SK-N-SH (cell line): ENCODE results near the gene RAB40A. TPM values are rescaled to one million over a fixed set of nuclear protein-coding genes. Genes with fewer than 3 reads are reported as not detected.

Experiments used
- CTCF ChIA-PET: fragments of 300-600, 350-600 bp; formaldehyde crosslinking; extraction: SDS; loops from one replicate; lab custom pipeline; 2021; lab: Yijun Ruan, JAX
- POLR2A ChIA-PET: fragments of 350-600 bp; sonication (Branson Sonifier 250); formaldehyde crosslinking; extraction: SDS; loops from one replicate; lab custom pipeline; 2020; ENCODE audit warnings: antibody characterized with exemption, inconsistent platforms; lab: Yijun Ruan, JAX
- DNase-seq: peaks from one replicate; pipeline ENCODE4 v3.0.0; 2012
- H2AFZ ChIP-seq: fragments of 200-600 bp; sonication (generic); 2 replicates; pipeline ENCODE4 v1.8.1; 2016; ENCODE audit warnings: antibody characterized with exemption, mild to moderate bottlenecking, low read depth
- H3F3A ChIP-seq: fragments of 200-600 bp; sonication (generic); replicated peaks from 2 replicates; pipeline ENCODE3; 2016; ENCODE audit warnings: antibody characterized with exemption, mild to moderate bottlenecking; ENCODE audit not compliant: insufficient read depth
- H3K27ac ChIP-seq, 2 experiments: fragments of 200-500 bp in 1 of 2; fragments of 200-600 bp in 1 of 2; sonication (Bioruptor generic) in 1 of 2; sonication (generic), shearing (Covaris generic) in 1 of 2; 2 replicates each; pipeline versions ENCODE4 v1.5.1 to v1.6.1; 2014 to 2016; ENCODE audit warnings: low read depth in 2 of 2, inconsistent platforms in 1 of 2, low read length in 1 of 2, mild to moderate bottlenecking in 1 of 2, mixed read lengths in 1 of 2
- H3K27me3 ChIP-seq: fragments of 200-600 bp; sonication (generic), shearing (Covaris generic); 2 replicates; pipeline ENCODE4 v1.6.1; 2016; ENCODE audit warnings: mixed run types; ENCODE audit not compliant: insufficient read depth
- H3K36me3 ChIP-seq, 2 experiments: fragments of 200-500 bp in 1 of 2; fragments of 200-600 bp in 1 of 2; sonication (Bioruptor generic) in 1 of 2; sonication (generic) in 1 of 2; replicated peaks in 1 of 2; 2 replicates each; pipeline versions ENCODE3 to v1.5.1; 2014 to 2016; ENCODE audit warnings: low read length in 1 of 2, mild to moderate bottlenecking in 1 of 2; ENCODE audit not compliant: insufficient read depth in 2 of 2, control insufficient read depth in 1 of 2
- H3K4me1 ChIP-seq, 2 experiments: fragments of 200-500 bp in 1 of 2; fragments of 200-600 bp in 1 of 2; sonication (Bioruptor generic) in 1 of 2; sonication (generic), shearing (Covaris generic) in 1 of 2; 2 replicates each; pipeline versions ENCODE4 v1.5.1 to v1.6.1; 2014 to 2016; ENCODE audit warnings: low read depth in 1 of 2, low read length in 1 of 2, mixed run types in 1 of 2; ENCODE audit not compliant: insufficient read depth in 2 of 2, control insufficient read depth in 1 of 2
- H3K4me2 ChIP-seq: fragments of 200-600 bp; sonication (generic), shearing (Covaris generic); 2 replicates; pipeline ENCODE4 v1.6.1; 2017; ENCODE audit warnings: mixed run types
- H3K4me3 ChIP-seq, 2 experiments: fragments of 200-500 bp in 1 of 2; fragments of 200-600 bp in 1 of 2; sonication (Bioruptor generic) in 1 of 2; sonication (generic), shearing (Covaris generic) in 1 of 2; 2 replicates each; pipeline versions ENCODE4 v1.5.1 to v1.8.1; 2014 to 2016; ENCODE audit warnings: low read depth in 2 of 2, inconsistent platforms in 1 of 2, low read length in 1 of 2, mild to moderate bottlenecking in 1 of 2, mixed read lengths in 1 of 2, moderate library complexity in 1 of 2
- H3K79me2 ChIP-seq: fragments of 200-600 bp; sonication (generic); 2 replicates; pipeline ENCODE4 v1.8.1; 2017; ENCODE audit warnings: mild to moderate bottlenecking; ENCODE audit not compliant: insufficient read depth
- H3K9ac ChIP-seq: fragments of 200-600 bp; sonication (generic); 2 replicates; pipeline ENCODE4 v1.6.1; 2017; ENCODE audit warnings: mixed run types
- H3K9me2 ChIP-seq: fragments of 200-600 bp; sonication (generic); 2 replicates; pipeline ENCODE4 v1.6.1; 2017; ENCODE audit warnings: mixed run types
- H3K9me3 ChIP-seq: fragments of 200-600 bp; sonication (generic); 2 replicates; pipeline ENCODE4 v1.6.1; 2017; ENCODE audit warnings: mixed run types, mild to moderate bottlenecking, moderate library complexity
- H4K20me1 ChIP-seq: fragments of 200-600 bp; sonication (generic); 2 replicates; pipeline ENCODE4 v1.6.1; 2017; ENCODE audit warnings: mild to moderate bottlenecking, mixed run types; ENCODE audit not compliant: insufficient read depth
- ELF1 ChIP-seq: IDR thresholded peaks from 2 replicates; pipeline ENCODE4 v1.4.0; 2012
- EP300 ChIP-seq, 2 experiments: IDR thresholded peaks; 2 replicates each; pipeline versions ENCODE4 v1.4.0 to v1.6.1; 2012; ENCODE audit warnings: borderline replicate concordance in 1 of 2, low read depth in 1 of 2, low read length in 1 of 2
- EZH2phosphoT487 ChIP-seq: fragments of 200-600 bp; sonication (generic); IDR thresholded peaks from 2 replicates; pipeline ENCODE4 v1.6.1; 2017; ENCODE audit warnings: low read depth, mixed run types, mild to moderate bottlenecking, antibody characterized with exemption, moderate library complexity, borderline replicate concordance
- FOSL2 ChIP-seq: IDR thresholded peaks from 2 replicates; pipeline ENCODE4 v1.4.0; 2012; ENCODE audit warnings: low read depth, mild to moderate bottlenecking, moderate library complexity, borderline replicate concordance
- FOXJ3 ChIP-seq: sonication (generic); formaldehyde crosslinking; IDR thresholded peaks from 2 replicates; pipeline ENCODE4 v1.5.1; 2020; ENCODE audit warnings: mild to moderate bottlenecking, missing genetic modification reagents
- FOXM1 ChIP-seq: IDR thresholded peaks from 2 replicates; pipeline ENCODE4 v1.4.0; 2012; ENCODE audit warnings: low read depth, mild to moderate bottlenecking
- GABPA ChIP-seq: IDR thresholded peaks from 2 replicates; pipeline ENCODE4 v1.4.0; 2012; ENCODE audit warnings: low read depth, mild to moderate bottlenecking
- GATA2 ChIP-seq: sonication (generic); formaldehyde crosslinking; IDR thresholded peaks from 2 replicates; pipeline ENCODE4 v1.5.0; 2020; ENCODE audit warnings: mild to moderate bottlenecking, missing genetic modification reagents
- IRF3 ChIP-seq: fragments of 150-350 bp; IDR thresholded peaks from 2 replicates; pipeline ENCODE4 v1.6.1; 2016; ENCODE audit warnings: mild to moderate bottlenecking, low read depth, low read length
- JUND ChIP-seq: IDR thresholded peaks from 2 replicates; pipeline ENCODE4 v1.4.0; 2012
- MEF2A ChIP-seq: IDR thresholded peaks from 2 replicates; pipeline ENCODE4 v1.4.0; 2012; ENCODE audit warnings: low read depth, borderline replicate concordance
- MXI1 ChIP-seq: IDR thresholded peaks from 2 replicates; pipeline ENCODE4 v1.6.1; 2012; ENCODE audit warnings: mild to moderate bottlenecking, low read depth, low read length, improper control_type of control experiment
- NFIC ChIP-seq: IDR thresholded peaks from 2 replicates; pipeline ENCODE4 v1.4.0; 2012; ENCODE audit warnings: borderline replicate concordance
- NRF1 ChIP-seq: IDR thresholded peaks from 2 replicates; pipeline ENCODE4 v1.6.1; 2012; ENCODE audit warnings: low read depth, mild to moderate bottlenecking, low read length
- PBX3 ChIP-seq: IDR thresholded peaks from 2 replicates; pipeline ENCODE4; 2012
- POLR2AphosphoS5 ChIP-seq: IDR thresholded peaks from 2 replicates; pipeline ENCODE4 v1.6.1; 2012; ENCODE audit warnings: low read depth, low read length
- RAD21 ChIP-seq: IDR thresholded peaks from 2 replicates; pipeline ENCODE4 v1.6.1; 2012; ENCODE audit warnings: mild to moderate bottlenecking, low read length
- RCOR1 ChIP-seq: fragments of 150-350 bp; IDR thresholded peaks from 2 replicates; pipeline ENCODE4 v1.6.1; 2017; ENCODE audit warnings: antibody characterized with exemption, low read length
- RFX5 ChIP-seq: IDR thresholded peaks from 2 replicates; pipeline ENCODE4 v1.6.1; 2012; ENCODE audit warnings: mild to moderate bottlenecking, improper control_type of control experiment, low read length
- SIN3A ChIP-seq: IDR thresholded peaks from 2 replicates; pipeline ENCODE4 v1.6.1; 2012; ENCODE audit warnings: low read depth, mild to moderate bottlenecking, low read length, moderate library complexity, borderline replicate concordance
- SMC3 ChIP-seq: IDR thresholded peaks from 2 replicates; pipeline ENCODE4 v1.6.1; 2012; ENCODE audit warnings: low read depth, low read length, improper control_type of control experiment
- TAF1 ChIP-seq: IDR thresholded peaks from 2 replicates; pipeline ENCODE4 v1.6.1; 2012; ENCODE audit warnings: low read depth, mild to moderate bottlenecking, low read length, moderate library complexity, borderline replicate concordance
- TCF12 ChIP-seq: IDR thresholded peaks from 2 replicates; pipeline ENCODE4 v1.4.0; 2012
- TEAD4 ChIP-seq: IDR thresholded peaks from 2 replicates; pipeline ENCODE4 v1.4.0; 2012; ENCODE audit warnings: mild to moderate bottlenecking, borderline replicate concordance; ENCODE audit not compliant: insufficient read depth
- YY1 ChIP-seq: IDR thresholded peaks from 2 replicates; pipeline ENCODE4 v1.4.0; 2012; ENCODE audit warnings: low read depth, mild to moderate bottlenecking
- ZBTB33 ChIP-seq: IDR thresholded peaks from 2 replicates; pipeline ENCODE4 v1.4.0; 2012; ENCODE audit warnings: low read depth, borderline replicate concordance
- WGBS: methylation state at CpG from one replicate; pipeline ENCODE4 v1.1.6; 2017; ENCODE audit warnings: low lambda C conversion rate; 5-methylcytosine and 5-hydroxymethylcytosine counted together
- polyA plus RNA-seq, 3 experiments: library from polyadenylated mRNA; depleted of rRNA; stranded (reverse); fragments of >200 nt; gene quantifications; 2 replicates each; pipeline ENCODE4 v1.2.3, GENCODE V29; 2012
- TF ChIP-seq, protein P1 (sequence below): IDR thresholded peaks from 2 replicates; pipeline ENCODE4 v1.4.0; 2012; ENCODE audit warnings: low read depth
- TF ChIP-seq, protein P2 (sequence below): IDR thresholded peaks from 2 replicates; pipeline ENCODE4 v1.4.0; 2012; ENCODE audit warnings: low read depth, borderline replicate concordance
- TF ChIP-seq, protein P3 (sequence below): fragments of 200-600 bp; sonication (generic); IDR thresholded peaks from 2 replicates; pipeline ENCODE4 v1.6.1; 2017; ENCODE audit warnings: antibody characterized with exemption, mild to moderate bottlenecking, moderate library complexity

The RAB40A gene
- polyA plus RNA-seq, 1 of the 3 experiments (the other 2 are of a cell fraction), result 0.30 TPM

GRCh38 chrX:103554687-103555424 is 35.6 kb upstream of the RAB40A start:
- ChIA-PET CTCF (no interaction called here), POLR2A (no interaction called here)
- Histone ChIP-seq H3K4me1 (peaks cover 0 to 3% of the 10 kb centered on the region in 2 experiments; a peak in 1 of 4 replicates), H3K79me2 (no peaks in the 10 kb centered on the region), H2AFZ (peak overlapping the region; percentile 98), H3K9me2 (no peaks in the 10 kb centered on the region), H4K20me1 (no peaks in the 10 kb centered on the region), H3K4me3 (peak overlapping the region; percentile 68 to 73), H3K36me3 (no peaks in the 10 kb centered on the region), H3F3A (peaks cover 6% of the 10 kb centered on the region), H3K27me3 (no peaks in the 10 kb centered on the region), H3K4me2 (peak overlapping the region; percentile 93), H3K9me3 (no peaks in the 10 kb centered on the region), H3K27ac (peak overlapping the region in 1 of 2 experiments; percentile 43; a peak in 1 of 4 replicates), H3K9ac (peak overlapping the region; percentile 66)
- under 1% methylated on average over 19 of the region's 19 CpGs for WGBS
- DNase-seq, result peak; percentile 41
- TF ChIP-seq PBX3 (no peak), EP300 (IDR thresholded peaks at IDR 0.05; ENCODE audit: borderline replicate concordance in 1 of 2, low read depth in 1 of 2, low read length in 1 of 2) (no peak), NRF1 (peak; percentile 49), RFX5 (no peak), IRF3 (no peak), RAD21 (no peak), FOXM1 (no peak), SIN3A (no peak), TAF1 (peak; percentile 39; the same call in 1 of the 2 replicates), TEAD4 (no peak), SMC3 (no peak), FOXJ3 (CRISPR knock-in tag) (no peak), RCOR1 (no peak), YY1 (no peak), ELF1 (no peak), GATA2 (no peak), EZH2phosphoT487 (no peak), ZBTB33 (no peak), MXI1 (peak; percentile 86), JUND (no peak), MEF2A (no peak), FOSL2 (no peak), POLR2AphosphoS5 (peak; percentile 25; the same call in 1 of the 2 replicates), TCF12 (no peak), GABPA (no peak), NFIC (no peak)
- TF ChIP-seq, protein P1, sequence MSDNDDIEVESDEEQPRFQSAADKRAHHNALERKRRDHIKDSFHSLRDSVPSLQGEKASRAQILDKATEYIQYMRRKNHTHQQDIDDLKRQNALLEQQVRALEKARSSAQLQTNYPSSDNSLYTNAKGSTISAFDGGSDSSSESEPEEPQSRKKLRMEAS, result no peak
- TF ChIP-seq, protein P2, sequence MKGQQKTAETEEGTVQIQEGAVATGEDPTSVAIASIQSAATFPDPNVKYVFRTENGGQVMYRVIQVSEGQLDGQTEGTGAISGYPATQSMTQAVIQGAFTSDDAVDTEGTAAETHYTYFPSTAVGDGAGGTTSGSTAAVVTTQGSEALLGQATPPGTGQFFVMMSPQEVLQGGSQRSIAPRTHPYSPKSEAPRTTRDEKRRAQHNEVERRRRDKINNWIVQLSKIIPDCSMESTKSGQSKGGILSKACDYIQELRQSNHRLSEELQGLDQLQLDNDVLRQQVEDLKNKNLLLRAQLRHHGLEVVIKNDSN, result no peak
- TF ChIP-seq, protein P3, sequence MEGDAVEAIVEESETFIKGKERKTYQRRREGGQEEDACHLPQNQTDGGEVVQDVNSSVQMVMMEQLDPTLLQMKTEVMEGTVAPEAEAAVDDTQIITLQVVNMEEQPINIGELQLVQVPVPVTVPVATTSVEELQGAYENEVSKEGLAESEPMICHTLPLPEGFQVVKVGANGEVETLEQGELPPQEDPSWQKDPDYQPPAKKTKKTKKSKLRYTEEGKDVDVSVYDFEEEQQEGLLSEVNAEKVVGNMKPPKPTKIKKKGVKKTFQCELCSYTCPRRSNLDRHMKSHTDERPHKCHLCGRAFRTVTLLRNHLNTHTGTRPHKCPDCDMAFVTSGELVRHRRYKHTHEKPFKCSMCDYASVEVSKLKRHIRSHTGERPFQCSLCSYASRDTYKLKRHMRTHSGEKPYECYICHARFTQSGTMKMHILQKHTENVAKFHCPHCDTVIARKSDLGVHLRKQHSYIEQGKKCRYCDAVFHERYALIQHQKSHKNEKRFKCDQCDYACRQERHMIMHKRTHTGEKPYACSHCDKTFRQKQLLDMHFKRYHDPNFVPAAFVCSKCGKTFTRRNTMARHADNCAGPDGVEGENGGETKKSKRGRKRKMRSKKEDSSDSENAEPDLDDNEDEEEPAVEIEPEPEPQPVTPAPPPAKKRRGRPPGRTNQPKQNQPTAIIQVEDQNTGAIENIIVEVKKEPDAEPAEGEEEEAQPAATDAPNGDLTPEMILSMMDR, result no peak
